Stomach smooth muscle (tissue), 2 donors: Measurements from ENCODE around the gene DYRK1A.

Source experiments
- H3K27ac ChIP-seq: one replicate; pipeline ENCODE4 v1.7.0; 2013; ENCODE audit warnings: mild to moderate bottlenecking, low read length, inconsistent platforms
- H3K27me3 ChIP-seq, 2 donors: one replicate each; pipeline ENCODE4 v1.7.0; 2013; ENCODE audit warnings: low read length in 2 of 2; ENCODE audit not compliant: insufficient read depth in 2 of 2, control insufficient read depth in 1 of 2
- H3K36me3 ChIP-seq, 2 donors: one replicate each; pipeline ENCODE4 v1.7.0; 2013; ENCODE audit warnings: low read length in 2 of 2; ENCODE audit not compliant: control insufficient read depth in 2 of 2, insufficient read depth in 2 of 2
- H3K4me1 ChIP-seq: one replicate; pipeline ENCODE4 v1.7.0; 2013; ENCODE audit warnings: low read length; ENCODE audit not compliant: control insufficient read depth, insufficient read depth
- H3K4me3 ChIP-seq, 2 donors: one replicate each; pipeline ENCODE4 v1.7.0; 2013; ENCODE audit warnings: low read length in 2 of 2
- H3K9ac ChIP-seq, 2 donors: one replicate each; pipeline ENCODE4 v1.7.0; 2013; ENCODE audit warnings: low read length in 2 of 2, mild to moderate bottlenecking in 1 of 2
- H3K9me3 ChIP-seq, 2 donors: one replicate each; pipeline ENCODE4 v1.7.0; 2013; ENCODE audit warnings: low read length in 2 of 2; ENCODE audit not compliant: control insufficient read depth in 2 of 2
- donor health status: healthy.
- donor health status: Pancreatic carcinoma.

DYRK1A gene

GRCh38 chr21:37433456-37433840 is 66.9 kb downstream of the DYRK1A start:
- Histone ChIP-seq H3K27ac (no peak overlapping the region), H3K27me3 (no peaks in the 10 kb centered on the region), H3K9ac (no peak overlapping the region), H3K9me3 (no peaks in the 10 kb centered on the region), H3K4me1 (peaks cover 4% of the 10 kb centered on the region), H3K36me3 (peaks cover 0 to 4% of the 10 kb centered on the region in 2 donors), H3K4me3 (no peak overlapping the region)

GRCh38 chr21:37435120-37435519 is 68.5 kb downstream of the DYRK1A start:
- Histone ChIP-seq H3K4me3 (peak overlapping the region in 1 of 2 donors; percentile 22), H3K9me3 (no peaks in the 10 kb centered on the region), H3K27ac (no peak overlapping the region), H3K4me1 (peaks cover 4% of the 10 kb centered on the region), H3K9ac (no peak overlapping the region), H3K36me3 (no peaks in the 10 kb centered on the region), H3K27me3 (no peaks in the 10 kb centered on the region)

- H3K4me1 ChIP-seq: peaks cover 4% of the 10 kb centered on the region
- no peak overlapping the region for H3K4me3 ChIP-seq
- no peaks in the 10 kb centered on the region for H3K9me3 ChIP-seq
- no peak overlapping the region for H3K27ac ChIP-seq
- no peaks in the 10 kb centered on the region for H3K27me3 ChIP-seq
- no peaks in the 10 kb centered on the region for H3K36me3 ChIP-seq
- H3K9ac ChIP-seq: no peak overlapping the region
Observed at GRCh38 chr21:37435711-37436110, 69.1 kb downstream of the DYRK1A start.

GRCh38 chr21:37436174-37436573 is 69.6 kb downstream of the DYRK1A start:
- no peaks in the 10 kb centered on the region for H3K36me3 ChIP-seq
- H3K9me3 ChIP-seq: no peaks in the 10 kb centered on the region
- no peak overlapping the region for H3K4me3 ChIP-seq
- H3K4me1 ChIP-seq: peaks cover 3% of the 10 kb centered on the region
- H3K27me3 ChIP-seq: no peaks in the 10 kb centered on the region
- H3K27ac ChIP-seq: no peak overlapping the region
- H3K9ac ChIP-seq: no peak overlapping the region

- H3K27ac ChIP-seq: no peak overlapping the region
- no peak overlapping the region for H3K9ac ChIP-seq
- no peaks in the 10 kb centered on the region for H3K27me3 ChIP-seq
- H3K36me3 ChIP-seq: no peaks in the 10 kb centered on the region
- H3K4me1 ChIP-seq: no peaks in the 10 kb centered on the region
- H3K9me3 ChIP-seq: no peaks in the 10 kb centered on the region
- no peak overlapping the region for H3K4me3 ChIP-seq
Observed at GRCh38 chr21:37437376-37438080, 71.0 kb downstream of the DYRK1A start.

- no peak overlapping the region for H3K27ac ChIP-seq
- H3K27me3 ChIP-seq: no peaks in the 10 kb centered on the region
- peaks cover 16% of the 10 kb centered on the region for H3K4me1 ChIP-seq
Observed at GRCh38 chr21:37443683-37444082, 77.1 kb downstream of the DYRK1A start.

GRCh38 chr21:37445228-37445627 is 78.7 kb downstream of the DYRK1A start:
- Histone ChIP-seq H3K27me3 (no peaks in the 10 kb centered on the region), H3K36me3 (peaks cover 0 to 2% of the 10 kb centered on the region in 2 donors), H3K9ac (no peak overlapping the region), H3K27ac (no peak overlapping the region), H3K9me3 (no peaks in the 10 kb centered on the region), H3K4me3 (no peak overlapping the region), H3K4me1 (peaks cover 18% of the 10 kb centered on the region)

More at GRCh38 chr21:37443683-37444082, 77.1 kb downstream of the DYRK1A start:
- no peaks in the 10 kb centered on the region for H3K9me3 ChIP-seq
- H3K9ac ChIP-seq: no peak overlapping the region
- H3K36me3 ChIP-seq: no peaks in the 10 kb centered on the region
- no peak overlapping the region for H3K4me3 ChIP-seq

GRCh38 chr21:37446552-37446951 is 80.0 kb downstream of the DYRK1A start:
- peaks cover 21% of the 10 kb centered on the region for H3K4me1 ChIP-seq
- no peaks in the 10 kb centered on the region for H3K9me3 ChIP-seq
- no peak overlapping the region for H3K4me3 ChIP-seq
- H3K36me3 ChIP-seq: peaks cover 0 to 2% of the 10 kb centered on the region in 2 donors
- H3K27ac ChIP-seq: no peak overlapping the region
- no peaks in the 10 kb centered on the region for H3K27me3 ChIP-seq
- no peak overlapping the region for H3K9ac ChIP-seq

GRCh38 chr21:37447288-37447936 is 80.8 kb downstream of the DYRK1A start:
- no peak overlapping the region for H3K27ac ChIP-seq
- H3K4me3 ChIP-seq: no peak overlapping the region
- peaks cover 29% of the 10 kb centered on the region for H3K4me1 ChIP-seq
- no peaks in the 10 kb centered on the region for H3K27me3 ChIP-seq
- peaks cover 0 to 2% of the 10 kb centered on the region in 2 donors for H3K36me3 ChIP-seq
- no peak overlapping the region for H3K9ac ChIP-seq
- H3K9me3 ChIP-seq: no peaks in the 10 kb centered on the region

GRCh38 chr21:37449302-37449937 is 82.8 kb downstream of the DYRK1A start:
- Histone ChIP-seq H3K4me1 (peaks cover 46% of the 10 kb centered on the region), H3K27me3 (no peaks in the 10 kb centered on the region), H3K9ac (no peak overlapping the region), H3K27ac (no peak overlapping the region), H3K36me3 (peaks cover 0 to 2% of the 10 kb centered on the region in 2 donors), H3K9me3 (no peaks in the 10 kb centered on the region), H3K4me3 (no peak overlapping the region)
